NCI-H128 (cell line): ENCODE measurements around the gene BCL7C.
"Not testable (repeated sequence)": the region's sequence is repeated elsewhere in the genome, so short reads cannot be mapped to it uniquely, and the experiment has no call there.

Experiments used
- DNase-seq: peaks from one replicate; lab custom pipeline; 2025; ENCODE audit not compliant: unreplicated experiment; lab: John Stamatoyannopoulos, UW

BCL7C gene

DNA sequence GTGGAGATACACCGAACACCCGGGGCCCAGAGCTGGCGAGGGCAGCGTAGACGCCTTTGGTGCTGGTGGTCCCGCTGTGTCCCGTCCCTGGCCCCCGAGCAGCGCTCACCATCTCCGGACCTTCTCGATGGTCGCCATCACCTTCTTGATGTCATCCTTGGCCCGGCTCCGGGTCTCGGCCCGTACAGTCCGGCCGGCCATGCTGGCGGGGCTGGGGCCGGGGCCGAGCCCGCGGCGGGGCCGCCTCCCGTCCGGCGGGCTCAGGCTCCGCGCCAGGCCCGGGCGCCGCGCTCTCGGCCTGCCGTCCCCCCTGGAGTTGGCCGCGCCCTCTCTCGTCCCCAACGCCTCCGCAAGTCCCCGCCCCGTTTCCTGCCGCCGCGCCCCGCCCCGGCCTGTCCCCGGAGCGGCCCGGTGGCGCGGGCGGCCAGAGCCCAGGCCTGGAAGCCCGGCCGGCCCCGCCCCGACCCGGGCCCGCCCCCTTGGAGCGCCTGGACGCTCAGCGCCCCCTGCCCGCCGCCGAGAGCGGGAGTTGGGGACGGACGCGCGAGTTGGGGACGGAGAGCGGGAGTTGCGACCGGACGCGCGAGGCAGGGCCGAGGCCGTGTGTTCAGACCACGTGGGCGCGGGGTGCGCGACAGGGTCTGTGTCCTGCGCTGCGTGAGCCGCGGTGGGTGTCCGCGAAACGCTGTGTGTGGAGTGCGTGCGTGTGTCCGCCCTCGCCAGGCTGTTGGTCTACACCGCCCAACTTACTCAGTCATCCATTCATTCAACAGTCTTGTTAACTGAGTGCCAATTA is at the start of gene BCL7C:
TSS of gene BCL7C (minus strand) at position 334 of the 796 bp plus-strand sequence. CDS start at position 201, 133 bp downstream.
- DNase-seq, result peak; percentile 36

DNA sequence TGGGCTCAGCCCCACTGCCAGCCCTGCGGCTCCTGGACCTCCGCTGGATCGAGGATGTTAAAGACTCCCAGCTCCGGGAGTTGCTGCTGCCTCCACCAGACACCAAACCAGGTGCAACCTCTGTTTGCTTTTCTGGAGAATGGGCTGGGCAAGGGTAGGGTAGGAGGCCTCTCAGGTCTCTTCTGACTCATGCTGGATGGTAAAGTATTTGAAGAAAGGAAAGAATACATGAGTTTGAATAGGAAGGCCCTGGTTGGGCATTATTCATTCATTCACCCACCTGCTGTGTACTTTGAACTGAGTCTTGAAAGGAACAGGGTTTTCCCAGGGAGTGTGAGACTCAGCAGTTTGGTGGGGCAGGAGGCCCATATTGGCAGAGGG is 48.5 kb upstream of the BCL7C start:
- DNase-seq, result no peak

- DNase-seq, result no peak
Observed at GRCh38 chr16:30941600-30942425, 47.9 kb upstream of the BCL7C start.

GRCh38 chr16:30939571-30939970 is 45.7 kb upstream of the BCL7C start:
- DNase-seq, result not testable (repeated sequence)

- DNase-seq, result no peak
Observed at GRCh38 chr16:30937692-30938091, 43.8 kb upstream of the BCL7C start.

- DNase-seq, result no peak
Observed at GRCh38 chr16:30934827-30935557, 41.1 kb upstream of the BCL7C start.

DNA sequence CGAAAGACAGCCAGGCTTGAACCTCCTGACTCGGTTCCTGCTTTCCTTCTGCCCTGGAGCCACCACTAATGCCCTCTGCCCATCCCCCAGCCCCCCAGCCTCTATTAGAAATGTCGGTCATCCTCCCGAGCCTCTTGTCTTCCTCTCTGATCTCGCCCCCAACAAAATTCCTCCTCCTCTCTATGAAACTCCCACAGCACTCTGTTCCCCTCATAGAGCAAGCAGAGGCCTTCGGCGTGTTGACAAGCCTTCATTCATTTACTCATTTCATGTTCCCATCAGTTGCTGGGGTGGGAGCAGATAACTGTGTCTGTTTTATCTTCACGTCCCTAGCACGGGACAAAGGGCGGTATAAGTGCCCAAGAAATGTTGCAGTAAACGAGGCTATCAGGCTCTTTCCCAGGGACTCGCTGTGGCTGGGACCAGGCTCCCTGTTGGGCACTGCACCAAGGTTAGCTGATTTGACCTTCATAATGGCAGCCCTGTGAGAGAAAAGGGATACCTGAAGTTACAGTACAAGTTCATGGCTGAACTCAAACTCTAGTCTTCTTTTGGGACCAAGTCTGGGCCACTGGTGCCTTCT is 37.3 kb upstream of the BCL7C start:
- no peak for DNase-seq

DNA sequence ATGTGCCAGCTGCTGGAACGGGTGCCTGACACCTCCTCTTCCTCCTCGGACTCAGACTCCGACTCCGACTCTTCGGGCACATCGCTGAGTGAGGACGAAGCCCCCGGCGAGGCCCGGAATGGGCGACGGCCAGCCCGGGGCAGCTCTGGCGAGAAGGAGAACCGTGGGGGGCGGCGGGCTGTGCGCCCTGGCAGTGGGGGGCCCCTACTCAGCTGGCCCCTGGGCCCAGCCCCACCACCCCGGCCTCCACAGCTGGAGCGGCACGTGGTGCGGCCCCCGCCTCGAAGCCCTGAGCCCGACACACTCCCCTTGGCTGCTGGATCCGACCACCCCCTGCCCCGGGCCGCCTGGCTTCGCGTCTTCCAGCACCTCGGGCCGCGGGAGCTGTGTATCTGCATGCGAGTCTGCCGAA is 36.3 kb upstream of the BCL7C start:
- DNase-seq, result no peak

DNA sequence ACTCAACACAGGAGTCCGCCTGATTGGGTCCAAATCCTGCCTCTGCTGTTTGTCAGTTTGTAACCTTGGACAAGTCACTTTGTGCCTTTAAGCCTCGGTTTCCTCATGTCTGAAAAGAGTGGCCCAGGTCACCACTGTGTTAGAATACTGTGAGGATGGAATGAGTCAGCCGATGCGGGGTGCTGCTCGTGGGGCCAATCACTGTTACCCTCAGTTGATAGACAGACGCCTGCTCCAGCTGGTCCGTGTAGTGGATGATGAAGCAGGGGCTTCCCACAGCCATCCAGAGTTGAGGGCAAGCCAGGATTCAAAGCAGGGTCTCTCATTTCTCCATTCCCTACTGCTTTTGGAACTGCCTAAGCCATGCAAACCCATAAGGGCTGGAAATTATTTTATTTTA is 35.3 kb upstream of the BCL7C start:
- no peak for DNase-seq

DNA sequence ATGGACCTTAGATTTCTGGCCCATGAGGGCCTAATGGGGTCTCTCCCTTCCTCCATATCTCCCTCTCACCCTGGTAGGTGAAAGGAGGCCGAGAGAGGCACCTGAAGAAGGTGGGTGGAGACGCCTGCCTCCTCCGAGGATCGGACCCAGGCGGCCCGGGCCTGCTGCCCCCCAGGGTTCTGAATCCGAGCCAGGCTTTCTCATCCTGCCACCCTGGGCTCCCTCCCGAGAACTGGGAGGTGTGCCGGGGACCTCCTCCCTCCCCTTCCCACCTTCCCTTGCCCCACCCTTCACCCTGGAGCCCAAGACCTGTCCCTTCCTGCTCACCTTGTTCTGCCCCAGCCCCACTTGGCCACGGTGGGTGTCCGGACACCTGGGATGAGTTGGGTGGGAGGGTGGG is 34.5 kb upstream of the BCL7C start:
- no peak for DNase-seq

GRCh38 chr16:30927789-30928378 is 34.0 kb upstream of the BCL7C start:
- peak; percentile 73 for DNase-seq

DNA sequence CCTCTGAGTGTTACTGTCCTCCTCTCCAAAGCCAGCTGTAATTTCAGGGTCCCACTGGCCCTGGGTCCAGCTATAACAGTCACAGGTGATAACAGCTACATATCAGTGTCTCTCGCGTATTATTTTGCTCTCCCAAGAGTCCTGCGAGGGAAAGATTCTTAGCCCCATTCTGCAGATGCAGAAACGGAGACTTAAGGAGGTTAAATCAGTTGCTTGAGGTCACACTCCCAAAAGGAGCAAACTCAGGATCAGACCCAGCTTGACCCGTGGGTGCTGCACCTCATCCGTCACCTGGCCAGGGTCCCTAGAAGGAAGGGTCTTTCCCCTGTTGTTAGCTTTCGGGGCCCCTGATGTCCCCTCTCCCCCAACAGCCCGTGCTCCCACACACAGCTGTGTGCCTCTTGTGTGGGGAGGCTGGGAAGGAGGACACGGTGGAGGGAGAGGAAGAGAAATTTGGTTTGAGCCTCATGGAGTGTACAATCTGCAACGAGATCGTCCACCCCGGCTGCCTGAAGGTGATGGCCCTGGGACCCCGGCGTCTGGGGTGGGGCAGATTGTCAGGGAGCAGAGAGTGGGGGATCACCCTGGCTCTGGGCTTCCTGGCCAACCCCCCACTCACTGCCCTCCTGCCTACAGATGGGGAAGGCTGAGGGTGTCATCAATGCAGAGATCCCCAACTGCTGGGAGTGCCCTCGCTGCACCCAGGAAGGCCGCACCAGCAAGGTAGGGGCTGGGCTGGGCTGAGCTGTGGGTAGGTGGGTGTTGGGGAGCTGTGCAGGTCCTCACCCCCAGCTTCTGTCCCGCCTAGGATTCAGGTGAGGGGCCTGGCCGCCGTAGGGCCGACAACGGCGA is 33.3 kb upstream of the BCL7C start:
- no peak for DNase-seq

DNA sequence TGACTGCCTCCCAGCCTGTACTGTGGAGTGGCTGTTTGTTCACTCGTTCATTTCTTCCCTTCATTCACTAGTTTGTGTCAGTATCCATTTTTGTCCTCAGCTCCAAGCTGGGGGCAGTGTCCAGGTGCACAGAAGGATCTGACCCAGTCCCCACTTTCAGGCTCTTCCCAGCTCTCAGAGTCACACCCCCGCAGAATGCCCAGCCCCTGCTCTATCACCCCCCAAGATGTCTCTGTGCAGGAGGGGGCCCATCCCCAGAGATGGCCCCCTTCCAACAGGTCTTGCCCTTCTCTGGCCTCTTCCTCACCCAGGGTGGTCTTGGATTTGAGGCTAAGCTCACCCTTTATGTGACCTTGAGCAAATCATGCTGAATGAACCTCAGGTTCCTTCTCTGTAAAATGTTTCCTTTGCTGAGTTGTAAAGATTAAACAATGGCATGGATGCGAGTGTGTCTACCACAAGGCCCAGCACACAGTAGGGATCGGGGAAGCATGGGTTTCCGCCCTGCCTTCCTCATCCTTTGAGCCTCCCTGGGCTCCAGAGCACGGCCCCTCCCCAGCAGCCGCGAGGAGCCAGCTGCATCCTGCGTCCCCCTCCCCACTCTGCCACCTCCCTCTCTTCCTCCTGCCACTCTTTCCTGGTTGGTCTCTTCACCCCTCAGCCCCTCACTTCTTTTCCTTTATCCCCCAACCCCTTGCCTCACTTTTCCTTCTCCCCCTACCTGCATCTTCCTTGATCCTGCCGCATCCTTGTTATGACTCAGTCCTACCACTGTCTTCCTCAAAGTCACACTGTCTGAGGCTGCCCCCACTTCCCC is 32.3 kb upstream of the BCL7C start:
- DNase-seq, result no peak

- no peak for DNase-seq
Observed at GRCh38 chr16:30925632-30925987, 31.7 kb upstream of the BCL7C start.

GRCh38 chr16:30924913-30925631 is 31.2 kb upstream of the BCL7C start:
- no peak for DNase-seq

DNA sequence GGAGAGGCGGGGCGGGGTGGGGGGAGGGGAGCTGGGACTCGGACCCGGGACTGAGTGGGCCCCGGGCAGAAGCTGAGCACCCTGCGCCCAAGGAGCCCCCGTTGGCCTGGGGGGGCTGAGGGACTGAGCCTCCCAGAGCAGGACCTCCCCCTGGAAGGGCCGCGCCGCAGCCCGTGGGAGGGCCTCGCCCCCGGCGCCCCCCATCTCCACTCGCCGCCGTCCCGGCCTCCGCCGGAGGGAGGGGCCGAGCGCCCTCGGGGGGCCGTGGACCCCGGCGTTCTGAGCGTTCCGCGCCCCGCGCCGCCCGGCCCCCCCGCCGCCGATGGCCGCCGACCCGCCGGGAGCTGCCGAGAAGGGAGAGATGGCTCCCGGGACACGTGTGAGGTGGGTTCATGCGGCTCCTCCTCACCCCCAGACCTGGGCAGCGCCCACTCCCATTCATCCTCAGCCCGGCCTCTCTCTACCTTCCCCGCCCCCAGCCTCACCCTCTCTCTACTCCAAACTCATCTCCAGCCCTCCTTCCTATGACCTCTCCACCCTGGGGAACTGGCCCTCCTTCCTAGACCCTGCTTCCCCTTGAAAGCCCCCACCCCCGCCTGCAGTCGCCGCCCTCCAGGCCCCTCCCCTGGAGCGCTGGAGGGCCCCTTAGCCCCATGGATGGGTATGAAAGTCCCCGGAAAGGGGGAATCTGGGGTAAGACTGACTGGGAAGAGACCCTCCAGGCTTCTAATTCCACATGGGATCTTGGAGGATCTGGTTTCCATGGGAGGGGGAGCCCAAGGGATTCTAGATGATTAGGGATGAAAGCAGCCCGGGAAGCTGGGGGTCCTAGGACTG is 30.4 kb upstream of the BCL7C start:
- no peak for DNase-seq

GRCh38 chr16:30923554-30924075 is 29.7 kb upstream of the BCL7C start, which contains the start of gene FBXL19:
TSS of gene FBXL19 (plus strand) at chr16:30923572. CDS start at chr16:30925755, 2,183 bp downstream.
- DNase-seq, result no peak
